PC-3 (cell line): ENCODE results near the gene LRRC49. TPM values are rescaled to one million over a fixed set of nuclear protein-coding genes. Genes with fewer than 3 reads are reported as not detected.

Source experiments
- ATAC-seq: fragments of 200-7000 bp; cut with Tn5 transposase; 2 replicates; pipeline ENCODE4 v1.9.1; 2020; ENCODE audit warnings: mild to moderate bottlenecking, moderate library complexity
- BruUV-seq: library from RNA; stranded (reverse); fragments of 400-500 nt; replicated peaks from 2 replicates; lab custom pipeline; 2021; lab: Mats Ljungman, UMichigan
- CTCF ChIA-PET: fragments of 300-600 bp; sonication (Branson Sonifier 250); formaldehyde crosslinking; loops from one replicate; lab custom pipeline; 2022; ENCODE audit warnings: antibody characterized with exemption; lab: Charles Lee
- POLR2A ChIA-PET: fragments of 300-600 bp; sonication (Branson Sonifier 250); formaldehyde crosslinking; loops from one replicate; lab custom pipeline; 2022; ENCODE audit warnings: antibody characterized with exemption; ENCODE audit not compliant: unreplicated experiment; lab: Charles Lee
- DNase-seq: peaks from one replicate; pipeline ENCODE4 v3.0.0-alpha.2; 2015
- H2AFZ ChIP-seq: fragments of 300-600 bp; sonication (generic); 2 replicates; pipeline ENCODE4 v1.6.0; 2016; ENCODE audit warnings: antibody characterized with exemption, low read length
- H3F3A ChIP-seq: fragments of 300-600 bp; sonication (generic); one replicate; pipeline ENCODE4 v1.6.0; 2017; ENCODE audit warnings: antibody characterized with exemption, low read length, control low read depth, mild to moderate bottlenecking; ENCODE audit not compliant: unreplicated experiment
- H3K27ac ChIP-seq: fragments of 300-600 bp; sonication (generic); 2 replicates; pipeline ENCODE4 v1.5.1; 2016; ENCODE audit warnings: mild to moderate bottlenecking, low read length
- H3K27me3 ChIP-seq: fragments of 300-600 bp; sonication (generic); 2 replicates; pipeline ENCODE4 v1.6.1; 2016; ENCODE audit warnings: low read length, mixed read lengths
- H3K36me3 ChIP-seq: fragments of 300-600 bp; sonication (generic); 2 replicates; pipeline ENCODE4 v1.6.1; 2016; ENCODE audit warnings: low read depth, mixed run types, low read length, mixed read lengths
- H3K4me1 ChIP-seq: fragments of 300-600 bp; sonication (generic); 2 replicates; pipeline ENCODE4 v1.5.1; 2016; ENCODE audit warnings: low read length; ENCODE audit not compliant: insufficient read depth
- H3K4me2 ChIP-seq: fragments of 300-600 bp; sonication (generic); 2 replicates; pipeline ENCODE4 v1.6.0; 2016; ENCODE audit warnings: low read length
- H3K4me3 ChIP-seq: fragments of 300-600 bp; sonication (generic); 2 replicates; pipeline ENCODE4 v1.5.1; 2016; ENCODE audit warnings: mild to moderate bottlenecking, low read length, mixed read lengths
- H3K79me2 ChIP-seq: fragments of 300-600 bp; sonication (generic); 2 replicates; pipeline ENCODE4 v1.6.1; 2017; ENCODE audit warnings: low read length, mixed read lengths
- H3K9ac ChIP-seq: fragments of 300-600 bp; sonication (generic); 2 replicates; pipeline ENCODE4 v1.6.0; 2016; ENCODE audit warnings: mild to moderate bottlenecking, low read length
- H3K9me2 ChIP-seq: fragments of 300-600 bp; sonication (generic); replicated peaks from 2 replicates; pipeline ENCODE4 v1.6.1; 2016; ENCODE audit warnings: mixed run types, low read length, mixed read lengths
- H3K9me3 ChIP-seq: fragments of 300-600 bp; sonication (generic); 2 replicates; pipeline ENCODE4 v1.6.1; 2016; ENCODE audit warnings: low read length, mixed read lengths
- H4K20me1 ChIP-seq: fragments of 300-600 bp; sonication (generic); 2 replicates; pipeline ENCODE4 v1.6.1; 2016; ENCODE audit warnings: low read length, mixed read lengths
- EZH2 ChIP-seq: fragments of 300-600 bp; sonication (generic); IDR thresholded peaks from one replicate; pipeline ENCODE4 v1.6.1; 2017; ENCODE audit warnings: antibody characterized with exemption, mild to moderate bottlenecking, low read length; ENCODE audit not compliant: unreplicated experiment
- EZH2phosphoT487 ChIP-seq: fragments of 300-600 bp; sonication (generic); IDR thresholded peaks from 2 replicates; pipeline ENCODE4 v1.6.1; 2018; ENCODE audit warnings: mild to moderate bottlenecking, antibody characterized with exemption, low read length, borderline replicate concordance
- intact Hi-C: fragments of 100-400 bp; cut with micrococcal nuclease; formaldehyde crosslinking; loops from 2 replicates; pipeline ENCODE4 v1.9.0; 2023
- total RNA-seq: library from RNA; depleted of rRNA; stranded (reverse); fragments of >200 nt; gene quantifications from 2 replicates; pipeline ENCODE4 v1.2.3, GENCODE V29; 2014
- TF ChIP-seq, protein P1 (sequence below): fragments of 300-600 bp; sonication (generic); conservative IDR thresholded peaks from 2 replicates; pipeline ENCODE4 v1.5.1; 2017; ENCODE audit warnings: antibody characterized with exemption, low read depth, mild to moderate bottlenecking, low read length

The LRRC49 gene
- total RNA-seq, 1 experiment from 2014 or later, result 7.7 TPM

DNA sequence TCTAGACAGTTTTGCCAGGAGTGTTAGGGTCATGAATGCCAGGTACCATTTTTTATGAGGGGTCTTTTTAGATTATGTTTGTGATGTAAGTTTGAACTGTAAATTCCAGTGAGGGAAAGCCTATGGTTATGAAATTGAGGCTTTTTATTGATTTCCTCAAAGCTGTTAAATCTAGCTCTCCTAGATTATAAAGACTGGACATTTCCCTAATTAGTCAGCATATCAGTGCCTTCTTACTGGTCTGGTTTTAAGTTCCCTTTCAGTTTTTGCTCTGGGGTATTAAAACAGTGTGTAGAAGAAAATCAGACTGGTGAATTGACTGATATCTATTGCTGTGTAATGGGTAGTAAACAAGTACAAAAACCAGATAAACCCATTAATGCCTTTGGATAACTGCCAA lies 39.2 kb downstream of the LRRC49 start:
- Histone ChIP-seq H3K4me1 (no peaks in the 10 kb centered on the region), H3K27me3 (no peaks in the 10 kb centered on the region), H3F3A (no peaks in the 10 kb centered on the region), H3K36me3 (no peaks in the 10 kb centered on the region), H3K9me2 (no peaks in the 10 kb centered on the region), H4K20me1 (no peaks in the 10 kb centered on the region), H3K4me3 (no peak overlapping the region), H3K9me3 (no peaks in the 10 kb centered on the region), H3K9ac (no peak overlapping the region), H3K27ac (no peak overlapping the region), H3K4me2 (no peak overlapping the region), H2AFZ (no peak overlapping the region), H3K79me2 (no peaks in the 10 kb centered on the region)
- no TSS peak for BruUV-seq
- intact Hi-C loops, result loop anchor here (10.0 kb wide), 1 partner anchor 63 kb away; no protein-coding TSS in a partner anchor
- ChIA-PET CTCF (no interaction called here), POLR2A (no interaction called here)
- TF ChIP-seq EZH2, result no peak
- TF ChIP-seq EZH2phosphoT487, result no peak
- DNase-seq (no peak), ATAC-seq (no peak)

DNA sequence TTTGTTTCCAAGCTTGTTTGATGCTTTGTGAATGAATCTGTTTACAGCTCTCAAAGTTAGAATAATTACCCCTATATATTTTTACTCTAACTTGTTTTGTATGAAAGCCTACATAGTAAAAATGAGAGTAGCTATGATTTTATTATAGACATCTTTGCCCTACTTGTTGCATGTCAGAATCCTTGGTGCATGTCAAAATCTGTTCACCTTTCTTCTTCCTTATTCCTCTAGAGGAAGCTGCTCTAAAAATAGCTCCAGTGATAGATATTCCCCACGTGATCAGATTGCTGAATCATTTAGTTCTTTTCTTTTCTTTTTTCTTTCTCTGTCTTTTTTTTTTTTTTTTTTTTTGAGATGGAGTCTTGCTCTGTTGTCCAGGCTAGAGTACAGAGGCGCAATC lies 39.8 kb downstream of the LRRC49 start:
- H3K9ac ChIP-seq, result no peak overlapping the region
- no peaks in the 10 kb centered on the region for H4K20me1 ChIP-seq
- H3F3A ChIP-seq, result no peaks in the 10 kb centered on the region
- H3K27ac ChIP-seq, result no peak overlapping the region
- no peaks in the 10 kb centered on the region for H3K27me3 ChIP-seq
- DNase-seq (no peak), ATAC-seq (no peak)
- POLR2A ChIA-PET, result no interaction called here
- H3K9me3 ChIP-seq, result no peaks in the 10 kb centered on the region
- H3K4me3 ChIP-seq, result no peak overlapping the region
- intact Hi-C loops, result loop anchor here (10.0 kb wide), 1 partner anchor 62 kb away; no protein-coding TSS in a partner anchor
- H3K4me2 ChIP-seq, result no peak overlapping the region
- H3K79me2 ChIP-seq, result no peaks in the 10 kb centered on the region
- TF ChIP-seq, protein P1, sequence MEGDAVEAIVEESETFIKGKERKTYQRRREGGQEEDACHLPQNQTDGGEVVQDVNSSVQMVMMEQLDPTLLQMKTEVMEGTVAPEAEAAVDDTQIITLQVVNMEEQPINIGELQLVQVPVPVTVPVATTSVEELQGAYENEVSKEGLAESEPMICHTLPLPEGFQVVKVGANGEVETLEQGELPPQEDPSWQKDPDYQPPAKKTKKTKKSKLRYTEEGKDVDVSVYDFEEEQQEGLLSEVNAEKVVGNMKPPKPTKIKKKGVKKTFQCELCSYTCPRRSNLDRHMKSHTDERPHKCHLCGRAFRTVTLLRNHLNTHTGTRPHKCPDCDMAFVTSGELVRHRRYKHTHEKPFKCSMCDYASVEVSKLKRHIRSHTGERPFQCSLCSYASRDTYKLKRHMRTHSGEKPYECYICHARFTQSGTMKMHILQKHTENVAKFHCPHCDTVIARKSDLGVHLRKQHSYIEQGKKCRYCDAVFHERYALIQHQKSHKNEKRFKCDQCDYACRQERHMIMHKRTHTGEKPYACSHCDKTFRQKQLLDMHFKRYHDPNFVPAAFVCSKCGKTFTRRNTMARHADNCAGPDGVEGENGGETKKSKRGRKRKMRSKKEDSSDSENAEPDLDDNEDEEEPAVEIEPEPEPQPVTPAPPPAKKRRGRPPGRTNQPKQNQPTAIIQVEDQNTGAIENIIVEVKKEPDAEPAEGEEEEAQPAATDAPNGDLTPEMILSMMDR, result no peak
- TF ChIP-seq EZH2phosphoT487 (no peak), EZH2 (no peak)
- H3K36me3 ChIP-seq, result no peaks in the 10 kb centered on the region
- no peak overlapping the region for H2AFZ ChIP-seq
- no TSS peak for BruUV-seq
- no peaks in the 10 kb centered on the region for H3K9me2 ChIP-seq
- CTCF ChIA-PET, result no interaction called here
- H3K4me1 ChIP-seq, result no peaks in the 10 kb centered on the region

DNA sequence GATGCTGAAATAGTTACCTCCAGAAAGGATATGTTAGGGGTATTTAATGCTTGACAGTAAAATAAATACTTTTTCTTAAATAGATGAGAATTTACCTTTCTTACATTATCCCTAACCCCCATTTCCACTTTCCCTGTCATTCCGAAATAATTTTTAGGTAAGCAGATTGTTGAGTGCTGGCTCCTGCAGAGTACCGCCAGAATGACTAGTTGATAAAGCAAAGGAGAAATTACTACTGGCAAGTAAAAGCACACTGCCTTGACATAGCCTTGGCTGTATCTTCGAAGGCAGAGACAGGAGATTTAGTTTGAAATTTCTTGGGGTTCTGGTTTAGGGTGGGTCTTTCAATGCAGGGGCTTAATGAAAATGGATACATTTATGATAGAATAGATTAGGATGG lies 40.8 kb downstream of the LRRC49 start:
- POLR2A ChIA-PET, result no interaction called here

More for the DNA sequence above, 40.8 kb downstream of the LRRC49 start:
- H3K27me3 ChIP-seq, result no peaks in the 10 kb centered on the region
- H3K9ac ChIP-seq, result no peak overlapping the region
- H3K36me3 ChIP-seq, result no peaks in the 10 kb centered on the region
- no peaks in the 10 kb centered on the region for H3K4me1 ChIP-seq
- H2AFZ ChIP-seq, result no peak overlapping the region
- no peaks in the 10 kb centered on the region for H4K20me1 ChIP-seq
- DNase-seq, result no peak
- no peaks in the 10 kb centered on the region for H3K9me2 ChIP-seq
- H3K4me2 ChIP-seq, result no peak overlapping the region
- CTCF ChIA-PET, result no interaction called here
- intact Hi-C loops, result loop anchor here (10.0 kb wide), 1 partner anchor 61 kb away; no protein-coding TSS in a partner anchor
- TF ChIP-seq EZH2 (no peak), EZH2phosphoT487 (no peak)
- TF ChIP-seq, protein P1, result no peak
- no TSS peak for BruUV-seq
- no peak for ATAC-seq
- H3K4me3 ChIP-seq, result no peak overlapping the region
- H3K9me3 ChIP-seq, result no peaks in the 10 kb centered on the region
- no peaks in the 10 kb centered on the region for H3F3A ChIP-seq
- H3K27ac ChIP-seq, result no peak overlapping the region
- H3K79me2 ChIP-seq, result no peaks in the 10 kb centered on the region
